ENCODE data around the gene MEGF6.
A peak's percentile ranks its signal among the peaks of the same experiment; 100 is the strongest.

Gene MEGF6

DNA sequence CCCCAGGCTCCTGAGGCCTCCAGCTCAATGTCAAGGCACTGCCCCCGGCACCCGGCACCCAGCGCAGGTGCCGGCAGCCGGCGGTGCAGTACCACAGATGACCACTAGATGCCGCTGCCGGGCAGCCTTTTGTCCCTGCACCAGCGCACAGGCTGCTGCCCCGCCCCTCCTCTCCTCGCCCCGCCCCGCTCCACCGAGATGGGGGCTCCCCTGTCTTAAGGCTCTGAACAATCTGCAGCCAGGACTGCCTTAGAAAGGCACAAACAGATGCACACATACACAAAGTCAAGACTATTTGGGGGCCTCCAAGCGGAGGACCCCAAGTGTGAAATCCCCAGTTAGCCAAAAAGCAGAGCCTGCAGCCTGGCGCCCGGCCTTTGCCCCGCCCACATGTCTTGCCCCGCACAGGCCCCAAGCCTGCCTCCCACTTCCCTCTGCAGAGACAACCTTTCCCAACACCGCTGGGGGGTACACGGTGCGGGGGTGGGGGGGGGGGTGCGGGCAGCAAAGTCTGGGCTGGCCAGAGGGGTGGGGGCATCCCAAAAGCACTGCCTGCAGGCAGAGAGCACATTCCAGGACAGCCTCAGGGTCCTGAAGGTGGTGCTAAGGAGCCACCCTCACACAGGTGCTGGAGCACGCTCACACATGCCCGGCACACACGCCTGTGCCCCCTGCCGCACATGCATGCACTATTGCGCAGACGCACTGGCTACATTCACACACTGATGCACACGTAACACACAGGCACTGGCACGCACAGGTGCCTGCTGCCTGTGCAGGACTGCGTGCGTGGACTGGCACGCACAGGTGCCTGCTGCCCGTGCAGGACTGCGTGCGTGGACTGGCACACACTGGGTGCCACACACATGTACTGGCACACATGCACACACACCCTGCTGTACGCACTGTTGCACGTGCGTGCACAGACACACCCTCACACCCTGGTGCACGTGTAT, 119.7 kb downstream of the MEGF6 start:
- Histone ChIP-seq H3K27ac (no peak overlapping the region), H3K4me3 (no peak overlapping the region)

DNA sequence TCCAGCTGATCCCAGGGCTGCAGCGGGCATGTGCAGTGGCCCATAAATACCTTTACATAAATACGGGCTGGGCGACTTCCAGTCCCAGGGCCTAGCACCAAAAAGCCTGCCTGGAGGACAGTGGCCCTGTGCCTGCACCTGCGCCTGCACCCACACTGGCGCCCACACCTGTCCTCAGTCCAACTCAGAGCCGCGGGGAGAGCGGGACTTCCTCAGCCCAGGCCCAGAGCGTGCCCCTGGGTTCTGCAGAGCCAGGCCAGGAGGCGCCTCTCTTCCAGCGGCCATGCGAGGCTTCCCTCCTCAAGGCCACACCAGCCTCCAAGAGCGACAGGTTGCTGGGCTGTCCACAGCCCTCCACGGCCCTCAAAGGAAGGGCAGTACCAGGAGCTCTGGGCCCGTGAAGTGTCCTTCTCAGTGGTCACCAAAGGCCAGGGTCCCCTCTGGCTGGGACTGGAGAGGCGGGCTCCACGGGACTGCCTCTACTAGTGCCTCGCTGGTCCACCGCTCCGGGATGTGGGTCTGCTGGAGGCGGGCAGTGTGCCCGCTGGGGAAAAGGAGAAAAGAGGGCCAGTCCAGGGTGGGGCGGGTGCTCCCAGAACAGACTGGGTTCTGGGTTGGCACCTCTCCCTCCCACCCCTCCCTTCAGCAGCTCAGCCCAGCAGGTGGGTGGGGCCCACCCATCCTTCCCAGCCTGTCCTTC, 121.1 kb downstream of the MEGF6 start:
- H3K27ac ChIP-seq = no peak overlapping the region
- no peak overlapping the region for H3K4me3 ChIP-seq

- Histone ChIP-seq H3K4me3 (no peak overlapping the region), H3K27ac (no peak overlapping the region)
Observed at GRCh38 chr1:3488432-3488831, 122.9 kb downstream of the MEGF6 start.

DNA sequence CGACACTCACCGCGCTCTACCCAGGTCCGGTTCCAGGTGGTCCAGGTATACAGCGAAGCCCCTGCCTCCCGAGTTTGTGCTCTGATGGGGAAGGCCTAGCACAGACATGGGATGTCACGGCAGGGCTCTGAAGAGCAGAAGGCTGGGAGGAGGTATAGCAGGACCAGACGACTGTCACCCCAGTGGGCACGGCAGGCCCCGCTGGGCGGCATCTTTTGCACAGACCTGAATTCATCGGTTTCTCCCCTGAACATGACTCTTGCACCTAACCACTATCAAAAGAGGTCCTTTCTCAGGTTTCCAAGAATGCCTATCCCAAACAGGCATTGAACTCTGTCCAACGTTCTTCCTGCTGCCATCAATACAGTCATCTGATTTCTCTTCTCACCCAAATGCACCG, 126.3 kb downstream of the MEGF6 start:
- no peak overlapping the region for H3K4me3 ChIP-seq
- no peak overlapping the region for H3K27ac ChIP-seq

DNA sequence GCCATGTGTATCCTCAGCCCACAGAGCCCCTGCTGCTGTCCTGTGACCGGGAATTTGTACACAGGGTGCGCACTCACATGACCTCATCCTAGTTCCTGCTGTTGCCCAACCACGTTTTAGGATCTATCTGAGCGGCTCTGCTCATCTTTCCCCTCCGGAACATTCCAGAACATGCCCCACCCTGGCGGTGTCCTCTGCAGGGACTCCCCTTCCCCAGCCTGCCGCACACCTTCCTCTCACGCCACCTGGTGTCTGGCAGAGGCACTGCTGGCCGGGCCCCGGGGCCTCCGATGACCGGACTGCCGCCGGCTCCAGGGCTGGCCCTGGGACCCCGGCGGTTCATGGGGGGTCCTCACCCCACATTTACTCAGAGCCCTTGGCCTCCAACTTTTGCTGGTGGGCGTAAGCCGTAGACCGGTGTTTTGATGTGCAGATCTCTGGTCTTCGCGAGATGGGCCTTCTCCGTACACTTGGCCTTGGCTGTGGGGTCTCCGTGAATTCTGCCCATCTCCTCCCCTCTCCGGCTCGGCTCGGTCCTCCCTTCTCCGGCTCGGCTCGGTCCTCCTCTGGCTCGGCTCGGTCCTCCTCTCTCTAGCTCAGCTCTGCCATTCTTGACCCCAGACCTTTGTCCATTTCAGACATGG, 127.4 kb downstream of the MEGF6 start:
- Histone ChIP-seq H3K27ac (no peak overlapping the region), H3K4me3 (no peak overlapping the region)

GRCh38 chr1:3483380-3483779, 127.9 kb downstream of the MEGF6 start:
- no peak overlapping the region for H3K4me3 ChIP-seq
- peak overlapping the region in 1 of 21 experiments; percentile 42 for H3K27ac ChIP-seq

DNA sequence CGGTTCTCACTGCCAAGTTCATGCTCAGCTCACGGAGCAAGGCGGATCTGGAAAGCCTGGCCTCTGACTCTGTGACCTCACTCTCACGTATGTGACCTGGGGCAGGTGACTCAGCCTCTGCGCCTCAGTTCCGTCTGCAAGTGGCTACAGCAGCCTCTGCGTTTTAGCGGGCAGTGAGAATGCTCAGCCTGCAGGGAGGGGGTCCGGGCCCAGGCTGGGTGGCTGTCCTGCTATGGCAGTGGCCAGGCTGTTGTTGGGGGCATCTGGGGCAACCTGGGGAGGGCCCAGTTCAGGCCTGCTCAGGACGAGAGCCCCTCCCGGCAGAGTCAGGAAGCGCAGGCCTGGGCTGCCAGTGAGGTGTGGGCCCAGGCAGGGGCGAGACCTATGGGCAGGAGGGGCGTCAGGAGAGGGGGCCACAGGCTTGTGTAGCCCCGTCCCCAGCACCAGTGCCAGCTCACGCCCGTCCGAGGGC, 128.9 kb downstream of the MEGF6 start:
- H3K4me3 ChIP-seq = no peak overlapping the region
- peak overlapping the region in 3 of 21 experiments; percentile 4 to 44 (median 42) for H3K27ac ChIP-seq

- Histone ChIP-seq H3K4me3 (no peak overlapping the region), H3K27ac (peak overlapping the region in 3 of 21 experiments; percentile 5 to 55 (median 45))
Observed at GRCh38 chr1:3481836-3482375, 129.4 kb downstream of the MEGF6 start.

- Histone ChIP-seq H3K4me3 (no peak overlapping the region), H3K27ac (no peak overlapping the region)
Observed at GRCh38 chr1:3481046-3481445, 130.3 kb downstream of the MEGF6 start.

GRCh38 chr1:3480369-3480719, 131.0 kb downstream of the MEGF6 start:
- Histone ChIP-seq H3K4me3 (no peak overlapping the region), H3K27ac (no peak overlapping the region)

DNA sequence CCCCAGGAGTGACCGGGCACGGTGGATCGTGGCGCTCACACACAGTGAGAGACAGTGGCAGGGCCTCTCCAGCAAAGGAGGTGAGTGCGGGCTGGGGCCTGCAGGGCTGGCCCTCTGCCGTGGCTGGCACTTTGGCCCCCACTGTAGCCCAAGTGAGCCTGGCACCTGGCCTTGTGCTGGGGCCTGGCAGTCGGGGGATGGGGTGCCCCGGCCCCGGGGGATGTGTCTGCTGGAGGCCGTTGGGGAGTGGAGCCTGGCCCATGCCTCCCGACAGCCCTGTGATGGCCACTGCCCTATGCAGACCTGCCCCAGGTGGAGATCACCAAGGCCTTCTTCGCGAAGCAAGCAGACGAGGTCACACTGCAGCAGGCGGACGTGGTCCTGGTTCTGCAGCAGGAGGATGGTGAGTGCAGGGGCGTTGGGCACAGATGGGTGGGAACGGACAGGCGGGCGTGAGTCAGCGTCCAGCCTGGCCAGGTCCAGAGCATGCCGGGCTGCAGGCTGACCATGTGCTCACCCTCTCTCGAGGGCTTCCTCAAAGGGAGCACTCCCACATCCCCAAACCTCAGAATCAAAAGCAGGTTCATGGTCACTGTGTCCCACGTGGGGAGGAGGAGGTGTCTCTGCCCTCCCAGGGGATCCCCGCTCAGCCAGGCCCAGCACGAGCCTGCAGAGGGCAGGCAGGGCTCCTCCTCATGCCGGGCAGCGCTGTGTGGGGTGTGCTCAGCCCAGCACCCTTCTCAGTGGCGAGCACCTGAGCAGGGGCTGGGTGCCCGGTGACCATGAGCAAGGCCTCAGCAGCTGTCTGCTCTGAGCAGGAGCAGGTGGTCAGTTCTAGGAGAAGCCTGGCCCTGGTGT, 131.6 kb downstream of the MEGF6 start:
- Histone ChIP-seq H3K4me3 (no peak overlapping the region), H3K27ac (no peak overlapping the region)

DNA sequence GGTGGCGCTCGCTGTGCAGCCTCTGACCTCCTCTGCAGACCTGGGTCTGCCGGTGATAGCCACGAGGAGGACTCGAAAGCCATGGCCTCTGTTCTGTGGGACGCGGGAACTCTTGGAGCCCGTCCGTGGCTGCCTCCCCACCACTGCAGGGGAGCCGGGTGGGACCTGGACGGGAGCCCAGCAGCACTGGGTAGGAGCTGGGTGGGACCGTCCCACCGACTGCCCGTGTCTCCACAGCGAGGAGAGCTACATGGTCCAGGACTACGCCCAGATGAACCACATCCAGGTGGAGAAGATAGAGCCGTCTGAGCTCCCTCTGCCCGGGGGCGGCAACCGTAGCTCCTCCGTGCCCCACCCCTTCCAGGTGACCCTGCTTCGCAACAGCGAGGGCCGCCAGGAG, 133.1 kb downstream of the MEGF6 start:
- H3K27ac ChIP-seq = no peak overlapping the region

GRCh38 chr1:3477241-3477995, 133.9 kb downstream of the MEGF6 start:
- H3K4me3 ChIP-seq = no peak overlapping the region
- H3K27ac ChIP-seq = no peak overlapping the region

More for the DNA sequence above, 133.1 kb downstream of the MEGF6 start:
- no peak overlapping the region for H3K4me3 ChIP-seq

DNA sequence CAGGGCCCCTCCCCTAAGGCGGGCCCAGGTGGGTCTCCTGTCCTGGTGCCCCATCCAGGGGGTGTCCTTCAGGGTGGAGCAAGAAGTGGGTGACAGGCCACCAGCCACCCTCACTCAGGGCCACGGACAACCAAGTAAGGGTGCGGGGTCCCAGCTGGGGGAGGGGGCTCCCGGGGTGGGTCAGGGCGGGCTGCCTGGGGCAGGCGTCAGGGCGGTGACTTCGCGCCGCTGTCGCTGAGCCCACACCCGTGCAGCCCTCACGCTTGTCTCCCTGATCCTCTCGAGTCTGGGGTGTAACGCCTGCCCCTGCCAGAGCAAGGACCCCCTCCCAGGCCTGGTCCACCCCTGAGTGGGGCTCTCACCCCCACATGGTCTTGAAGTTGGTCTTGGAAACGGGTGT, 134.6 kb downstream of the MEGF6 start:
- no peak overlapping the region for H3K4me3 ChIP-seq
- peak overlapping the region in 1 of 21 experiments; percentile 39 for H3K27ac ChIP-seq

DNA sequence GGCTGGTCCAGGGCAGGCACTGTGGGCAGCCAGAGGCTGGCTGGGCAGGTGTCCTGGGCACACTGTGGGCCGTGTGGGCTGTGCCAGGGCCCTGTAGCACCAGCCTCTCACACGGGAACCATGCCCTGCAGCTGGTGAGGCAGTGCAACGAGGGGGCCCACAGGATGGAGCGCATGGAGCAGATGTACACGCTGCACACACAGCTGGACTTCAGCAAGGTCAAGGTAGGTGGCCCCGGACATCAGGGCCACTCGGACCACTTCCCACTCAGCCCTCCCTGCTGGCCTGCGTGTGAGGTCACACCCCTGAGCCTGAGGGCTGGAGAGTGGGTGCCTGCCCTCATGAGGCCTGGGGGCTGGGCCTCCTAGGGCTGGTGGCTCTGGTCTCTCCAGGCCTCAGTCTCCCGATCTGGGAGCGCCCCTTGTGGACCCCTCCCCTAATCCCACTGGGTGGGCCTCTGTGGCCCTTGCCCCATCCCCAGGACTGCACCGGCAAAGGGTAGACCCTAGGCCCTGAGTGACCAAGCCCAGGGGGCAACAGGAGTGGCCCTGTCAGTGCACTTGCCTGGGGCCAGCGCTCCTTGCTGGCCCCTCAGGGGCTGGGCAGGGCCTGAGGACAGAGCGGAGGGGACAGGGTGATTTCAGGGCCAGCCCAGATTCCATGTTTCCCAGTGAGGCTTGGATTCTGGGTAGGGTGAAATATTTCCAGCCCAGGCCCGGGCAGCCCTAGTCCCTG, 135.3 kb downstream of the MEGF6 start:
- no peak overlapping the region for H3K4me3 ChIP-seq
- H3K27ac ChIP-seq = peak overlapping the region in 1 of 21 experiments; percentile 39

DNA sequence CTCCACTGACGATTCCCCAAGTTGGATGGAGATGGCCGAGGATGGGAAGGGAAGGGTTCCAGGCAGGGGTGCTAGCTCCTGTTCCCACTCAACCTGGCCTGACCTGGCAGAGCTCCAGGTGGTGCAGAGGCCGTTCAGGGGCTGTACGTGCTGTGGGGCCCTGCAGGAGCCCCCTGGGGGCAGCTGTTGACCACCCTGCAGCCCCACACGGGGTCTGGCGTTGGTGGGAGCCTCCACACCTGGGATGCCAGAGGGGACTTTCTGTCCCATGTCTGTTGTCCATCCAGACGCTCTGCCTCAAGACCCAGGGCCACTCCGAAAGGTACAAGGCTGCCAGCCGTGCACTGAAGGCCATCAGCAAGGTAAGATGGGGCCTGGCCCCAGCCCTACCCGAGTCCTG, 136.9 kb downstream of the MEGF6 start:
- H3K27ac ChIP-seq = no peak overlapping the region
- no peak overlapping the region for H3K4me3 ChIP-seq

DNA sequence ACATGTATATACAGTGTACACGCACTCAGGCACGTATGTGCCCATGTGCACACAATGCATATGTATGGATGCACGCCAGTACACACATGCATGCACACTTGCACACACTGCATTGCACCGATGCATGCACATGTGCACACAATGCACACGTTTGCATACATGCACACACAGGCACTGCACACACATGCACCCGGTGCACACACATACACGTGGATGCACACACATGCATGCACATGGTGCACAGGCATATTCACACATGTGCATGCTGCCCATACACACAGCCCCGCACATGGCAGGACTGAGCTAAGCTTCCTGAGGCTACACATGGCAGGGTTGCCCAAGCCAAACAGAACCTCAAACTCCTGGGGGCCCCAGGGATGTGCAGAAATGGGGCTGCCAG, 137.3 kb downstream of the MEGF6 start:
- Histone ChIP-seq H3K27ac (no peak overlapping the region), H3K4me3 (no peak overlapping the region)

DNA sequence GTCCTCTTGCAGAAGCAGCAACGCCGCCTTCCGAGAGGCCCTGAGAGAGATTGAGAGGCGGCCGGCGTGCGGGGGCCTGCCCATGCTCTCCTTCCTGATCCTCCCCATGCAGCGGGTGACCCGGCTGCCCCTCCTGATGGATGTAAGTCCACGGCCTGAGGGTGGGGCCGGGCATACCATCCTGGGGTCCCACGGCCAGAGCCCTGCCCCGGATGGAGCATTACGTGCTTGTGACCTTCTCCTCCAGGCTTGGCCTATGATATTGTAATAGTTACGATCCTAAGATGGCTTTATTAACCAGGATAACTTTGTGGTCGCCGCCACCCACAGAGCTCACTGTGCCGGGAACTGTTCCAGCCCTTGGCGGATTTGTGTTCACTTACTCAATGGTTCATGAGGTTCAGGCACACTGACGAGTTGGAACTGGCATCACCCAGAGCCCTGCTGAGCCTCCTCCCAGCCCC, 137.9 kb downstream of the MEGF6 start:
- Histone ChIP-seq H3K4me3 (no peak overlapping the region), H3K27ac (peak overlapping the region in 4 of 21 experiments; percentile 1 to 60 (median 36))
